Activated CD4-positive, alpha-beta T cell treated with anti-CD3 and anti-CD28 coated beads, Interleukin-2, amount 50 U/mL, for 48 hours (primary cell): Measurements from ENCODE around the gene SLC15A3.

Source experiments
- DNase-seq, 2 experiments: peaks; one replicate each; pipeline ENCODE4 v3.0.0-alpha.2; 2020

Gene SLC15A3

DNA sequence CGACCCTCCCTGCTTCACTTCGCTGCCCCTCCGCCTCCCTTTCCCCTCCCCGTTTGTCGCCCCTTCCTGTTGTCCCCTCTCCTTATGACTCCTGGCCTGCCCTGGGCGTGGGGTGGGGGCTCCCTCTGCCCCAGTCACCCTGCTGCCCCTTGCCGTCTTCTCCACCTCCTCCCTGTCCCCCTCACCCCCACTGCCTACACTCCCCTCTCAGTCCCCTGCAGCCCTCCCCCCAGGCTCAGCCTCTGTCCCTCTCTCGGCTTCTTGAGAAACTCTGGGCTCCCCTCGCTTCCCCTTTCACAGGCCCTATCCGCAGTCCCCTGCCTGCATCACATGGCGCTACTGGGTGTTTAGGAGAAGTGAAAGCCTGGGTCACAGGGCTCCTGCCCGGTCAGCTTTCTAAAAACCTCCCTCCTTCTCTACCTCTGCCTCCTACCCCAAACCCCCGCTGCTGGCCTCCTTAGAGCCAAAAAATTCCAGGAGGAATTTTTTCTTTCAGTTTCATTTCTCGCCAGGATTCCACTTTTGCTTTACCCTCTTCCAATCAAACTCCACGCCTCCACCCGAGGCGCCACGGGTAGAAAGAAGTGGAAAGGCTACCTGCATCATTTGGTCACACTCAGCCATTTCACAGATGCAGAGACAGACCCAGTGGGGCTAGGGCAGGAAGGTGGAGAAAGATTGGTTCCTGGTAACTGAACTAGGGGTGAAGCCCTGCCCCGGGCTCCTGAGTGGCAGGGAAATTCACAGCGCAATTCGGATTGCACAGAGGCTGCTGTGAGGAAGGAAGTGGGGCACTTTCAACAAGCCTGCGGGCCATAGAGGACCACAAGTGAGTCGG lies at the start of gene SLC15A3:
Gene SLC15A3, minus strand, starts transcription at position 273 of the 838 bp plus-strand sequence. CDS start 625 bp downstream, outside the sequence.
- peak; percentile 17 to 30 for DNase-seq

DNA sequence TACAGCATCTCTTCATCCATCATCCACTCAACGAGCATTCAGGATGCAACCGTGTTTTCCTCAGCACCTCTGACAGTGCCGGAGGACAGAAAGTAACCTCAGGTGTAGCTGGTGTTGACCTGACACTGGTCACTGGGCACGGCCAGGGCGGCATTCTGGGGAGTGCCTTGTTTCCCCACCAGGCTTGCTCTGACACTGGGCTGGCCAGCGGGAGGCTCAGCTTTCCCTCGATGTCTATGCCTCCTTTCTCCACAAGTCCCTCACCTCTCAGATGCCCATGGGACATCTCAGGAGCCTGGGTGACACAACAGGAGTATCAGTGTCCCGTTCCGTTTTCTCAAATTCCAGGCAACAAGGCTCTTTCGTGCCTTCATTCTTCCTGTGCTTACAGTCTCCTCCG lies 48.5 kb upstream of the SLC15A3 start:
- DNase-seq = no peak

DNA sequence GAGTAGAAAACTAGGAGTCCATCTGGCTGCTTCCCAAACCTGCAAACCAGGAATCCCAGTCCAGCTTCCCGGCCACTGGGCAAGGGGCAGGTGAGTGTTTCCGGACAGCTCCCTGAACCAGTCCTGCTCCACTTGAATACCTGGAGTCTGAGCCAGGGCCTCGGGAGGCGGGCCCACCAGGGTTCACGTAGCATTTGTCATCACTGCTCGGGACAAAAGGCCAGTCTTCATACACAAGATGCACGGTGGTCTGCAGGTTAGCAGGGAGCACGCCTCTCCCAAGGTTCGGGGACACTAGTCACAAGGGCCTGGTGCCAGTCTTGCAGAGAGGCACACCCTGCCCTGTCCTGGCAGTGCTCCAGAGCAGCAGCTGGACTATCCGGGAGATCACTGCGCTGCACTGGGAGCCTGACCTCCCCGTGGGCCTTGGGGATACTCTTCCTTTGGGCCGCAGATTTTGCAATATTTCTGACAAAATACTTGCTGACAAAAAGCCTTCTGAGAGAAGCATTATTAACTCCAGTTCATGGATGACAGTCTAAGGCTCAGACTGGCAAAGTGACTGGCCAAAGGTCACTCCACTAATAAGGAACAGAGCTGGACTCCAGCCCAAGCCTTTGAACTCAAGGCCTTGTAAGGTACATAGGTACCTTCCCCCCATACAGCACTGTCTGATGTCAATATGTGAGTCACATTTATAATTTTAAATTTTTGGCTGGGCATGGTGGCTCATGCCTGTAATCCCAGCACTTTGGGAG lies 44.6 kb upstream of the SLC15A3 start:
- DNase-seq = no peak

DNA sequence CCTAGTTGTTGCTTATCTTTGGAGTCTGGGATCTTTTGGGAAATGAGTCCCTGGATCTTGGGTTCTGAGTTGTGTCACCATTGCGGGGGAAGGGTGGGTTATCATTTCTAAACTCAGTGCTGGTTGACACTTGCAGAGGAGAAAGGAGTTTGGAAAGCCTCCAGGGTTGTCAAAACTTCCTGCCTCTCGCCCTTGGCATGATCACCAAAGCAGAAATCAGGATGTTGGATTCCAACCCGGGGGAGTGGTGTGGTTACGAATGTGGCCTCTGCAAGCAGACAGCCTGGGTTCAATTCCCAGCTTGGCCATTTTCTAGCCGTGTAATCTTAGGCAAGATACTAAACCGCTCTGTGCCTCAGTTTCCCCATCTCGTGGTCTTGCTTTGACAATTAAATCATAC lies 43.8 kb upstream of the SLC15A3 start:
- no peak for DNase-seq

DNA sequence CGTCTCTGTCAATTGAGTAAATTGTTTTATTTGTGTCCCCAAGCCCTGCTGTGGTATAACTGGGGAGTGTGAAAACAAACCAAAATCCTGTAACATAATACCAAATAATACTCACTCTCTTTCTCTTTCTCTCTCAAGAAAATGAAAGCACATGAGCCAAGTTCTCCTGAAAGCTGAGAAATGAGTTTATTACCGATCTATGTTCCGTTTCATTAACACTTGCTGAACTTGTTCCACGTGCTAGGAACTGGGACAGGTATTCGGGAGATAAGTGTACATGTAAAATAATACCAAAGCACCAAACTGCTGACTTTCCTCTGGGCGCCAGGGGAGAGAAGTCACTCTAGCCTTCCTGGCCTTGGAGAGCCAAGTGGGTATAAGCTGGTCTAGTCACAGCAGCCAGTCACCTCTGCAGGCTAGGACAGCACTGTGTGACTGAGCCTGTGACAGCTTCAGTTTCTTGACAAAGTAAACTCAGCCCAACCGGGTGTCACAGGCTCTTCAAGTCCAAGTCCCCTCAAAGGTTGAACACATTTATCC lies 42.6 kb upstream of the SLC15A3 start:
- peak; percentile 52 to 66 for DNase-seq

DNA sequence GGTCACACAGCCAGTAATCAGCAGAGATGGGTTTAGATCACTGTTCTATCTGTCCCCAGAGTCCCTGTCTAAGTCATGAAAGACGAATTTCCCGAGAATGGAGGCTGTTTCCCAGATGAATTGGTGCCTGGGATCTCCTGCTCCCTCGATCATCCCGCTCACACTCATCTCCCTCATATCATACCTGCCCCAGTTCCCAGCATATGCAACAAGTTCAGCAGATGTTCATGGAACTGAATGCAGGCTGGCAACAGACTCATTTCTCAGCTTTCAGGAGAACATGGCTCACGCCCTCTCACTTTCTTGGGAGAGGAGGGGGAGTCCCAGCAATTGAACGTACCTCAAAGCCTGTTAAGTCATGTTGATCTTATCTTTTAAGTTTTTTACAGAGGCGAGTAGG lies 41.6 kb upstream of the SLC15A3 start:
- DNase-seq = peak; percentile 59 to 76

DNA sequence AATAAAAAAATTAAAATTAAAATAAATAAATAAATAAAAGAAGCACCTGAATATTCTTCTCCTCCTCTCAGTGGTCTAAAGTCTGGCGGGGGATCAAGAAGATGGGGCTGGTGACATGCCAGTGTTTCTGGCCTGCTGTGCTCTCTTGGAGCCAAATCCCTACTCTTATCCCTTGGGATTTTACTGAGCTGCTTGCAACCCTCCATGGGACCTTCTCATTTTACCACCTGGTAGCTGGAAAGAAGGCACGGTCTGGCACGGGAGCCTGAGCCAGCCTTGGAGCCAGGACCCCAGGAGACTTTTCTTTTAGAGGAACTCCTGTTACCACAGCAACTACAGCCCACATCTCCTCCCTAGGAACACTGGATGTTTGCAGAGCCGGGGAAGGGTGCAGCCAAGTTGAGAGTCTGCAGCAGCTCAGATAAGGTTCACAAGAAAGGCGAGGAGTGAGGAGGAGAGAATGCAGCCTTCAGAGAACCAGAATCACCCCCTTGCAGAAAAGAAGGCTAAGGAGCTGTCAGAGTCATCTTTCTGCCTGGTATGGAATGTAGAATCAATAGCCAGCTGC lies 41.0 kb upstream of the SLC15A3 start:
- DNase-seq = no peak

DNA sequence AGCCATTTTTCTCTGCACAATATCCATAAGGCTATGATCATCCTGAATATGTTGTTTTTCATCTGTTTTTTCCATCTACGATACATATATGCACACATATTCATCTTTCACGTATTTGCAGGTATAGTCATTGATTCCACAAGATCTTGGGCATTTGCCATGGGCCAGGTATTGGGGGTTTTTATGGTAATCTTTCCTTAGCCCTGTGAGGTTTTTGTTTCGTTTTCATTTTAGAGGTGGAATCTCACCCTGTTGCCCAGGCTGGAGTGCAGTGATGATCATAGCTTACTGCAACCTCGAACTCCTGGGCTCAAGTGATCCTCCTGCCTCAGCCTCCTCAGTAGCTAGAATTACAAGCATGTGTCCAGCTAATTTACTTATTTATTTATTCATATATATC lies 39.5 kb upstream of the SLC15A3 start:
- peak in 1 of 2 experiments; percentile 64 for DNase-seq

DNA sequence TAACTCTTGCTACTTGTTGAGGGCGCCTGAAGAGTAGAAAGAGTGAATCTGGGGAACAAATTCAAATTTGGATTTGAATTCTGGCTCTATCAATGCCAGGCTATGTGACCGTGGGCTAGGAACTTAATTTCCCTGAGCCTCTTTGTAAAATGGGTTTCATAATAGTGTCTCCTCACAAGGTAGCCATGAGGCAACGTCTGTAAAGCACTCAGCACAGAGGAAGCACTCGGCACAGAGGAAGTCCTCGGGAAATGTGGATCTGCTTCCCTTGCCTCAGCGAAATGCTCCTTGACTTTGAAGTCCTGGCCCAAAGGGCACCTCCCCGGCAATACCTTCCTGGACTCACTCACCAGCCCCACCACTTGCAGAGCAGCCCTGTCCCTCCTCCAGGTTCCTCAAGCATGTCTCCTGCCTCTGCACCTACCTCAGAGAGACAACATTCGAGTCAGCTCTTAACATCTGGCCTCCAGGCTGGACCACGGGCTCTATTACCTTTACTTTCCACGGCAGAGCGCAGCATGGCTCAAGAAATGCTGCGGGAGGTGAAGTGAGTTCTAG lies 37.2 kb upstream of the SLC15A3 start:
- peak; percentile 21 to 42 for DNase-seq

DNA sequence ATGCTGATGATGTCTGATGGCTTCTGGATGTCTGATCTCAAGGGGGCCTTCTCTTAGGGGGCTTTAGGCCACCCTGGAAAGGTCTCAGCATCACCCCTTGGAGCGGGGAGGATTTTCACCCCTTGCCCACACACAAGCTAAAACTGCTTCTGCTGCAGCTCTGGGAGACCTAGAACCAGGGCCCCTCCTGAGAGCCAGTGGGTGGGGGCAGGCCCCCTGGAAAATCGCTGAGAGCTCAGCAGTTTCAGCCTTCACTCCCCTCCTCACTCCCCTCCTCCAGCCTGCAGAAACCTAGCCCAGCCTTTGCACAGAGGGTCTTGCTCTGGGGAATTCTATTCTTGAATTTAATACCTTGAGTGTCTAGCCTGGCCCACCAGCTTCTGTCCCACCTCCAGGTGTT lies 36.7 kb upstream of the SLC15A3 start:
- DNase-seq = peak; percentile 39 to 42

DNA sequence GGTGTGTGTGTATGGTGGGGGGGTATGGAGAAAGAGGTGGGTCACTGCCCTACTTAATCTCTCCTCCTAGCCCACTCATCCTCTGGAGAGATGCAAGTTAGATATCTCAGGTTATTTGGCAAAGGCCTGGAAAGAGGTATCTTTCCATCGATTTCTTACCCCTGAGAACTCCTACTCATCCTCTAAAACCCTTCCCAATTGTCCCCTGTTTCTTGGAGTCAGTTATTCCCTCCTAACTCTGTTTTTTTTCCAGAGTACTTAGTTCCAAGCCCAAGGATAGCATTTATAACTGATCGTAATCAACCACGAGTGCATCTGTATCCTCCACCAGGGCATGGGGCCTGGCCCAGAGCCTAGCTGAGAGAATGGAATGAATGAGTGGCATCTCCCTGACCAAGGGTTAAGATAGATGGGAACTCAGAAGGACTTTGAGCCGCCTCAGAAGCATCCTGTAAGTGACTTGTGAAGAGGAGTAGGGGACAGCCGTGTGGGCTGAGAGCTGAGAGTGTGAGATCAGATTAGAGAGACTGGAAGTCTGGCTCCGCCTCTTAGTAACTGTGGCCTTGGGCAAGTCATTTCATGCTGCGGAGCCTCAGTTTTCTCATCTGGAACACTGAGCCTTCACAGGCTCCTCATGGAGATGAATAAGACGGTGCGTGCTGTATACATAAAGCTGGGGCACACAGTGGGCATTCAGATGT lies 35.8 kb upstream of the SLC15A3 start:
- peak; percentile 76 to 85 for DNase-seq

DNA sequence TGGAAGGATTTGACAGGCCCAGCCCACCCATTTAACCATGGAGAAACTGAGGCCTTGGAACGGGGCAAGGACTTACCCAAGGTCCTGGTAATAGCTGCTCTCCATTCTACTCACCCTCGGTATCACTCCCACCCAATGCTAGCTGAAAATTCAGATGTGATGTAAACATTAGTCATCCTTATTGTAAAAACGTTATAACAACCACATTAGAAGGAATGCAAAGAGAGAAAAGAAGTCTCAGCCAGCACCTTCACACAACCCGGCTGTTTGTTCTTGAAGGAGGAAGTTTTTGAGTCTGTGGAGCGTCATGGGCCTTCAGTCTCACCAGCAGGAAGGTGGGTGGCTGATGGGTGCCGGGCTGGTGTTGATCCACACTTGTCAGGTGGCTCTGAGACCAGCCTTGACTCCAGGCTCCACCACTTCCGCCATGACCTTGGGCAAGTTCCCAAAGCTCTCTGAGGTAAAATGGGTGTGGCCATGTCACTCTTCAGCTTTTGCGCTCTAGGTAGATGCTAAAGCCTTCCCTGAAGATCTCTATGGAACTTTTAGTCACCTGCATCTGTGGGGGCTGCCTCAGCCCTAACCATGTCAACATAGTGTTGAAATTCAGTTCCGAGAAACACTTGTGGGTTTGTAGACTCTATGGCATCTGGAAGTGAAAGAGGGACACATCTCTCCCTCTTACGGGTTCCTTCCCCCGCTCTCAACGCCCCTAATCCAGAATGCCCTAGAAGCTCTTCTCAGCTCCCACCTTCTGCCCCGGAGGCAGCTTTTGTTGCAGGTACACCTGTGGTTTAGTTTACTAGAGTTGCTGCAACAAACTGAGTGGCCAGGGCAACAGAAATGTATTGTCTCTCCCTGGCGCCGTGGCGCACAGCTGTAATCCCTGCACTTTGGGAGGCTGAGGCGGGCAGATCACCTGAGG lies 34.3 kb upstream of the SLC15A3 start:
- peak; percentile 88 to 91 for DNase-seq

DNA sequence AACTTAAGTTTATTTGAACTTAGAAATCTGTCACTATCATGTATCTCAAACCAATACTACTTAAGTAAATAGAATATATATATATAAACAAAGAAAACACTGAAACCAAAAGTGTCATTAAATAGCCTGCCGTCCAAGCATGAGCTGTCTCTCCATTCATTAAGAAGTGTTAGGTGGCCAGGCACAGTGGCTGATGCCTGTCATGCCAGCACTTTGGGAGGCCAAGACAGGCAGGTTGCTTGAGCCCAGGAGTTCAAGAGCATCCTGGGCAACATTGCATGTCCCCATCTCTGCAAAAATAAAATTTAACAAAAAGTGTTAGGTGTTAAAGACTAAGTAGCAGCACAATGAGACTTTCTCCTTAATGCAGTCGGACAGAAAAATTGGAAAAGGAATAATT lies 33.5 kb upstream of the SLC15A3 start:
- peak; percentile 39 to 44 for DNase-seq

DNA sequence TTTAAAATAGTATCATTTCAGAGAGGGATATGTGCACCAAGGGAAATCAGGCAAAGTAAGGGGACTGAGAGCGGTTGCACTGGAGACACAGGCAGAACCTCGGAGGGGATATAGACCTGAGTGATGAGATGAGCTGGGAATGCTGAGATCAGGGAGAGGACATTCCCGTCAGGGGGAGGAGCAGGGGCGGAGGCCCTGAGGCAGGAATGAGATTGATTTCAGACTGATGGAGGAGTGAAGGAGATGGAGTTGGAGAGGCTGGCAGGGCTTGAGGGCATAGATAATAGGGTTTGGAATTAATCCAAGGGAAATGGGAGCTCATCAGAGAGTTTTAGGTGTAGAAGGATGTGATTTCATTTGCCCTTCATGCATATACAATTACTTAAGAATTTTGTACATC lies 32.7 kb upstream of the SLC15A3 start:
- DNase-seq = no peak

DNA sequence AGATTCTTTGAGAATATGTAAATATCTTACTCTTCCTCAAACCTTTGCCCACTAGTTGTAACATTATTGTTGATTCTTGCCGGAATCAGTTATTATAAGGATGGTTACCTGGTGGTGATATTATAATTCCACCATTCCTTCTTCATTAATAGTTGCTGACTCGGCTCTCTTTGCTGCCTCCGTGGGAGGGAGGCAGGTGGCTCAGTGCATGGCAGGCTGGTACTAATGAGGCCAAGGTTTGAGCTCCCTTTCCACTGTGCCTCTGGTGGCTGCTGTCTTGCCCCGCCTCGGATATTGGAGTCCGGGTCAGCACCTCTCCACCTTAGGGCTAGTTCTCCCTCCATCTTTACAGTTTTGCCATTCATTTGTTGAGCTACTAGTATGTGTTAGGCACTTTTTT lies 32.2 kb upstream of the SLC15A3 start:
- peak in 1 of 2 experiments; percentile 33 for DNase-seq

DNA sequence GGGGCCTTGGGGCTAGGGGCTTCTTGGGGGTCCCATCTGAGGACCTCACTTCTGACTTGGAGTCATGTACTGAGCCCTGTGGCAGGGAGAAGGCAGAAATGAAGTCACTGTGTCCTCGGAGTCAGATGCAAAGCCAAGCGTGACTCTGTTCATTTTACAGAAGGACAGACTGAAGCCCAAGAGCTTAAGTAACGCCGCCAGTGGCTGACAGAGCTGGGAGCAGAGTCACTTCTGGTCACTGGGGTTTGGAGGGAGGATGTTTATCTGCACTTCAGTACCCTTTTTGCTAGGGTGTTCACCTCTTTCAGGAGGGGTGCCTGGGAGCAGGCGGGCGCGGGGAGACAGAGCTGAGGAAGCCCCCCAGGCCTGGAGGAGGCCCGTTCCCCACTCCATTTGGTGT lies 30.2 kb upstream of the SLC15A3 start:
- peak in 1 of 2 experiments; percentile 35 for DNase-seq

DNA sequence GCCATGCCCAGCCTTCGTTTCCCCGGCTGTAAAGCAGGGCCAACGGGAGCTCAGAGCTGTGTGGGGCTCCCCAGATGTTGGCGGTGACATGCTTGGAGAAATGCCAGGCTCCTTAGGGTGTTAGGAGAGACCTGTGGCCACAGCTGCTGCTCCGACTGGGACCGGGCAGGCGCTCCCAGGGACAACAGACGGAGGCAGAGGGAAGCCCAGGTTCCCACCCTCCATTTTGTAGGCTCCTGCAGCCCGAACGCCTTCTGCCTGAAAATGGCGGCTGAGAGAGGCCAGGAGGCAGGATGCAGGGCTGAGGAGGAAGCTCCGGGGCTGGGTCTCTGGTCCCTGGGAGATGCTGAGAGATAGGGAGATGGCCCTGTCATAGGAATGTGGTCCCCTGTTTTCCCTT lies 29.5 kb upstream of the SLC15A3 start:
- DNase-seq = peak in 1 of 2 experiments; percentile 32

DNA sequence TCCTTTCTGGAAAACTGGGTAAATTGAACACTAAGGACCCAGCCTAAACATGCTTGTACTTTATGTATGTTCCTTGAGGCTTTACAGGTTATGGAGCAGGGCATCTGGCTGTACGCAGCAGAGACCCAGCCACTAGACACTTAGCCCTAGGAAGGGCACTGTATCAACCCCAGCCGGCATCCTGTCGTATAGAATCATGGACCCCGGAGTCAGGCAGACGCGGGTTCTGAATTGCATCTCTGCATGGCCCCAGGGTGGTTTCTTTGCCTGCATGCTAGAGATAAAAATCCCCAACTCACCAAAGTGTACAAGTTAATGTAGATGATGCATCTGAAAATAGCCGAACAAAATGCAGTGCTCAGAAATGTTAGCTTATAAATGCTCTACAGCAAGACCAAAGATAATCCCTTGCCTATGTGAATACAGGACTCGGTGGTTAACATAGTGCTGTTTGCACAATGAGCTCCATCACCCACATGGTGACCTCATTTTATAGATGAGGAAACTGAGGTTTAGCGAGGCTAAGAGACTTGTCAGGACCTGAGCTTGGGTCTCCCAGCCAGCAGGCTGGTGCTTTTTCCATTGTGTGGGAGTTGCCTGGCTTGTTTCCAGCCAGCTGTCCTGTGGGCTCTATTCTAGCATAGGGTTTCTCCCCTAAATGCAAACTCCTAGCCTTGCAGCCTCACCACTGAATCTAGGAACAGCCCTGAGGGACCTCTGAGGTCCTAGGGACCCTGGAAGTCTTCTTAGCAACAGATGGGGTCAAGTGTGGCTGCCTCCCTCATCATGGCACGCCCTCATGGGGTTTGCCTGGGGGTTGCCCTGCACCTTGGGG lies 26.8 kb upstream of the SLC15A3 start:
- peak; percentile 91 to 94 for DNase-seq

DNA sequence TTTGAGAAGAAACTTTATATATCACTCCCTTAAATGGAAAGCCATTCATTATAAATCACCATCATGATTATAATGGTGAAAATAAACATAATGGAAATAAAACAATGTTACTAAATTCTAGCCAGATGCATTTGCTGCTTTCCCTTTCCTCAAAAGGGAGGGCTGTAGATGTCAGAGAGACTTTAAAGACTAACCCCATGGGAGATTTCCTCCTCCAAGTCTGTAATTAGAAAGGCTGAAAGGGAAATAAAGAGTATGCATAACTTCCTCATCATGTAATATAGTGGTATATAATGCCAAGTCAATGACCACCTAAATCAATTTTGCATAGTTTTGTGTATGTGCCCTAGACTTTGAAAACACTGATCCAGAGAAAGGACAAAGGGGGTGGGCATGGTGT lies 25.9 kb upstream of the SLC15A3 start:
- DNase-seq = no peak

DNA sequence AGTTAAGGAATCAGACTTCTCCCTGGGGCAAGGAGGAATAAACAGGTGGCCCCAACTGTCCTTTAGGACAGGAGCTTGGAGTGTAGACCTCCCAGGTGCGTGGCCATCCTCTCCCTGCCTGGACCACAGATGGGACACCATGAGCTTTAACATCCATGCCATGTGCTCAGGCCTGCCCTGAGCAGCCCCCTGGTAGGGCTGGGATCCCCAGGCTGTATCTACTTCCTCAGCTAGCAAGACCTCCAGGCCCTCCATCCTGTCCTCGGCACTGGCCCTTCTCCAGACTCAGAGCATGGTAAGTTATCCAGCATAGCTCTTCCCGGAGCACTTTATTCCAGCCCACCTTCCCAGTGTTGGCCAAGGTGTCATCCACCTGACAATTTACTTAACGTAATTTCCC lies 25.2 kb upstream of the SLC15A3 start:
- no peak for DNase-seq
